K562 (cell line): ENCODE data around the gene SDCCAG8. TPM values are rescaled to one million over a fixed set of nuclear protein-coding genes. Genes with fewer than 3 reads are reported as not detected.
A peak's percentile ranks its signal among the peaks of the same experiment; 100 is the strongest.

ENCODE experiments used
- ATAC-seq: fragments of 200-7000 bp; cut with Tn5 transposase; 3 replicates; pipeline ENCODE4 v1.9.1; 2020; ENCODE audit warnings: moderate library complexity
- BruUV-seq: library from RNA; stranded (reverse); fragments of 400-500 nt; replicated peaks from 2 replicates; lab custom pipeline; 2021; lab: Mats Ljungman, UMichigan
- CTCF ChIA-PET: fragments of 300-600 bp; formaldehyde crosslinking; extraction: SDS; loops from one replicate; lab custom pipeline; 2021; ENCODE audit warnings: low intra/inter-chr PET ratio; lab: Yijun Ruan, JAX
- POLR2A ChIA-PET: fragments of 300-600, 350-650 bp; sonication (Branson Sonifier 250); formaldehyde crosslinking; extraction: SDS; loops from one replicate; lab custom pipeline; 2021; ENCODE audit warnings: antibody characterized with exemption, inconsistent platforms; lab: Yijun Ruan, JAX
- DNase-seq, 4 experiments: peaks; one replicate each; pipeline versions ENCODE4 v3.0.0 to v3.0.0-alpha.2; 2011 to 2018; ENCODE audit warnings: low spot score in 3 of 4, mixed read lengths in 3 of 4; ENCODE audit errors: extremely low read depth in 1 of 4
- FAIRE-seq: peaks from 2 replicates; lab custom pipeline; 2011; peaks lifted over from hg19 to GRCh38; lab: Jason Lieb, UNC
- H2AFZ ChIP-seq: 2 replicates; pipeline ENCODE4 v1.6.0; 2011; ENCODE audit warnings: low read depth, low read length, control low read depth, inconsistent platforms
- H3K27ac ChIP-seq: fragments of 200-600 bp; 3 replicates; pipeline ENCODE4 v1.8.0; 2011; ENCODE audit warnings: low read depth, mild to moderate bottlenecking, control low read depth, inconsistent platforms, low read length, moderate library complexity, mixed read lengths; ENCODE audit errors: extremely low read depth
- H3K27me3 ChIP-seq, 2 experiments: fragments of 300-600 bp in 1 of 2; 2 replicates in 1 of 2; 3 replicates in 1 of 2; pipeline versions ENCODE4 v1.6.0 to v1.8.0; 2011; ENCODE audit warnings: inconsistent platforms in 2 of 2, low read length in 2 of 2, mild to moderate bottlenecking in 1 of 2, mixed read lengths in 1 of 2, moderate library complexity in 1 of 2; ENCODE audit not compliant: control insufficient read depth in 2 of 2, insufficient read depth in 2 of 2
- H3K36me3 ChIP-seq: fragments of 300-600 bp; 3 replicates; pipeline ENCODE4 v1.8.0; 2011; ENCODE audit warnings: mild to moderate bottlenecking, low read length, inconsistent platforms; ENCODE audit not compliant: control insufficient read depth, insufficient read depth
- H3K4me1 ChIP-seq, 2 experiments: fragments of 200-600 bp in 1 of 2; replicated peaks in 1 of 2; 2 replicates in 1 of 2; 3 replicates in 1 of 2; pipeline versions ENCODE4 v1.5.1 to v1.8.0; 2011; ENCODE audit warnings: inconsistent platforms in 2 of 2, low read length in 2 of 2, mild to moderate bottlenecking in 1 of 2, mixed read lengths in 1 of 2, moderate library complexity in 1 of 2; ENCODE audit not compliant: control insufficient read depth in 2 of 2, insufficient read depth in 2 of 2
- H3K4me2 ChIP-seq: 2 replicates; pipeline ENCODE4 v1.6.1; 2011; ENCODE audit warnings: low read length, control low read depth, inconsistent platforms, mixed read lengths; ENCODE audit not compliant: insufficient read depth
- H3K4me3 ChIP-seq: fragments of 200-600 bp; sonication (generic), shearing (Covaris generic); 2 replicates; pipeline ENCODE4 v1.5.1; 2016; ENCODE audit warnings: control low read depth, inconsistent platforms
- H3K79me2 ChIP-seq: fragments of 200-600 bp; 3 replicates; pipeline ENCODE4 v1.8.0; 2011; ENCODE audit warnings: low read length, inconsistent platforms; ENCODE audit not compliant: control insufficient read depth, insufficient read depth
- H3K9ac ChIP-seq, 2 experiments: 2 replicates each; pipeline versions ENCODE4 v1.6.0 to v1.6.1; 2011; ENCODE audit warnings: low read depth in 2 of 2, low read length in 2 of 2, control low read depth in 1 of 2, inconsistent platforms in 1 of 2, mild to moderate bottlenecking in 1 of 2, mixed read lengths in 1 of 2; ENCODE audit not compliant: insufficient read depth in 1 of 2
- H3K9me1 ChIP-seq: one replicate; pipeline ENCODE4 v1.6.0; 2011; ENCODE audit warnings: inconsistent platforms, mild to moderate bottlenecking, low read length, moderate library complexity; ENCODE audit not compliant: control insufficient read depth, insufficient read depth
- H3K9me3 ChIP-seq: replicated peaks from 2 replicates; pipeline ENCODE4 v1.5.1; 2011; ENCODE audit warnings: low read depth, low read length, inconsistent platforms; ENCODE audit not compliant: control insufficient read depth, insufficient read depth
- H4K20me1 ChIP-seq: replicated peaks from 2 replicates; pipeline ENCODE4 v1.6.1; 2011; ENCODE audit warnings: low read length, inconsistent platforms, mixed read lengths; ENCODE audit not compliant: control insufficient read depth, insufficient read depth
- BHLHE40 ChIP-seq: IDR thresholded peaks from 2 replicates; pipeline ENCODE4 v1.6.1; 2011; ENCODE audit warnings: low read length, improper control_type of control experiment
- CREB1 ChIP-seq, 2 experiments: sonication (generic) in 1 of 2; formaldehyde crosslinking in 1 of 2; IDR thresholded peaks; 2 replicates each; pipeline versions ENCODE4 v1.6.1 to v1.8.0; 2012 to 2022; ENCODE audit warnings: inconsistent platforms in 1 of 2, mild to moderate bottlenecking in 1 of 2, missing genetic modification reagents in 1 of 2, moderate library complexity in 1 of 2
- CREM ChIP-seq: IDR thresholded peaks from 2 replicates; pipeline ENCODE4 v1.6.1; 2014; ENCODE audit warnings: antibody characterized with exemption, low read depth
- E2F4 ChIP-seq: sonication (generic); formaldehyde crosslinking; IDR thresholded peaks from 2 replicates; pipeline ENCODE4 v1.8.0; 2022; ENCODE audit warnings: mild to moderate bottlenecking, low read depth, missing genetic modification reagents
- FOXP1 ChIP-seq: sonication (generic); formaldehyde crosslinking; IDR thresholded peaks from 2 replicates; pipeline ENCODE4 v1.8.0; 2022; ENCODE audit warnings: mild to moderate bottlenecking, missing genetic modification reagents
- L3MBTL2 ChIP-seq: fragments of 450-650 bp; IDR thresholded peaks from 2 replicates; pipeline ENCODE4 v1.6.1; 2016; ENCODE audit warnings: mild to moderate bottlenecking, moderate library complexity
- LARP7 ChIP-seq: fragments of 450-650 bp; IDR thresholded peaks from 2 replicates; pipeline ENCODE4 v1.6.1; 2016
- MTA1 ChIP-seq: fragments of 450-650 bp; IDR thresholded peaks from 2 replicates; pipeline ENCODE4 v1.6.1; 2017; ENCODE audit warnings: borderline replicate concordance
- PHF20 ChIP-seq: fragments of 450-650 bp; IDR thresholded peaks from 2 replicates; pipeline ENCODE4 v1.6.1; 2018; ENCODE audit not compliant: partially characterized antibody
- PHF21A ChIP-seq: fragments of 450-650 bp; IDR thresholded peaks from 2 replicates; pipeline ENCODE4 v1.6.1; 2017; ENCODE audit warnings: low read depth, borderline replicate concordance
- PML ChIP-seq: IDR thresholded peaks from 2 replicates; pipeline ENCODE4 v1.6.1; 2012; ENCODE audit warnings: low read length, inconsistent platforms
- POLR2B ChIP-seq: fragments of 450-650 bp; IDR thresholded peaks from 2 replicates; pipeline ENCODE4 v1.6.1; 2018; ENCODE audit warnings: low read depth; ENCODE audit not compliant: partially characterized antibody
- POLR2G ChIP-seq: fragments of 200-400 bp; formaldehyde crosslinking; IDR thresholded peaks from 2 replicates; pipeline ENCODE4 v1.6.1; 2017; ENCODE audit warnings: low read depth, mild to moderate bottlenecking, antibody characterized with exemption, low read length, moderate library complexity
- SMAD4 ChIP-seq: fragments of 250-450 bp; sonication (Bioruptor Pico); conservative IDR thresholded peaks from 2 replicates; pipeline ENCODE4 v1.8.0; 2021; ENCODE audit warnings: inconsistent platforms, mild to moderate bottlenecking, moderate library complexity
- SRF ChIP-seq, 2 experiments: fragments of 250-450, 450-650 bp in 1 of 2; sonication (Bioruptor Pico) in 1 of 2; sonication (generic) in 1 of 2; formaldehyde crosslinking; IDR thresholded peaks; 2 replicates each; pipeline versions ENCODE4 v1.5.0 to v1.5.1; 2020 to 2022; ENCODE audit warnings: mild to moderate bottlenecking in 1 of 2, missing genetic modification reagents in 1 of 2
- ZNF24 ChIP-seq: fragments of 450-650 bp; IDR thresholded peaks from 2 replicates; pipeline ENCODE4 v1.6.1; 2016
- ZNF444 ChIP-seq: fragments of 250-450 bp; sonication (Bioruptor Pico); IDR thresholded peaks from 2 replicates; pipeline ENCODE4 v1.4.0; 2020; ENCODE audit warnings: mild to moderate bottlenecking, moderate library complexity
- ZNF586 ChIP-seq: fragments of 450-650 bp; formaldehyde crosslinking; conservative IDR thresholded peaks from 2 replicates; pipeline ENCODE4 v1.4.0; 2020; ENCODE audit warnings: mild to moderate bottlenecking, moderate library complexity
- ZNF766 ChIP-seq: fragments of 200-800 bp; sonication (Bioruptor generic); conservative IDR thresholded peaks from 2 replicates; pipeline ENCODE4 v1.6.1; 2016; ENCODE audit warnings: missing genetic modification characterization, missing compliant biosample characterization
- WGBS: fragments of 100-300 bp; shearing (Covaris generic); methylation state at CpG from one replicate; pipeline ENCODE4 v1.1.6; 2016; ENCODE audit warnings: low coverage, mixed read lengths; ENCODE audit not compliant: insufficient coverage; ENCODE audit errors: missing lambda C conversion rate; 5-methylcytosine and 5-hydroxymethylcytosine counted together
- in situ Hi-C: fragments of 300-500 bp; cut with MboI; formaldehyde crosslinking; loops from 4 replicates; pipeline ENCODE4 v1.15.0; 2018; ENCODE audit warnings: inconsistent platforms, mixed read lengths
- intact Hi-C: fragments of 100-400 bp; cut with micrococcal nuclease; formaldehyde crosslinking; loops from 2 replicates; pipeline ENCODE4 v1.14.2; 2022
- polyA plus RNA-seq, 8 experiments: library from polyadenylated mRNA; depleted of rRNA in 4 of 8; stranded (reverse) in 5 of 8; unstranded in 3 of 8; fragments of >200 nt; fragmentation: Nextera tagmentation in 2 of 8; fragmentation: Illumina TruSeq in 1 of 8; extraction: Ambion mirVana in 2 of 8; extraction: Trizol in 1 of 8; gene quantifications; 2 replicates each; pipeline versions ENCODE4 v1.2.1 to v1.2.3, GENCODE V29; 2011 to 2014; ENCODE audit warnings: inconsistent platforms in 1 of 8, missing spikeins in 1 of 8
- total RNA-seq, 7 experiments: library from RNA; depleted of rRNA in 6 of 7; stranded (reverse); fragments of >200 nt in 6 of 7; fragmentation: Illumina TruSeq in 2 of 7; extraction: Trizol in 2 of 7; gene quantifications; 2 replicates each; pipeline versions ENCODE4 v1.2.1 to v1.2.3, GENCODE V29; 2011 to 2021; ENCODE audit warnings: low replicate concordance in 1 of 7
- TF ChIP-seq, protein P1 (sequence below): fragments of 450-650 bp; formaldehyde crosslinking; conservative IDR thresholded peaks from 2 replicates; pipeline ENCODE4 v1.4.0; 2022; ENCODE audit warnings: mild to moderate bottlenecking, missing genetic modification characterization

The SDCCAG8 gene
- total and polyA plus RNA-seq, 9 of the 15 experiments (the other 6 are each of a cell fraction or from before 2014, with no cell fraction given), result 17.9 to 36.7 (median 25.4) TPM

GRCh38 chr1:243254927-243255790 is 682 bp upstream of the SDCCAG8 start, which contains the start of gene CEP170:
CEP170 (minus strand) TSS chr1:243255281; CDS start chr1:243225280, 30,001 bp downstream.
- peak within 1 kb of the TSS; percentile 97 for H3K27ac ChIP-seq
- H3K9me3 ChIP-seq, result no peaks in the 10 kb centered on the region
- WGBS, result under 1% methylated on average over 62 of the region's 74 CpGs
- H3K9me1 ChIP-seq, result no peaks in the 10 kb centered on the region
- peak within 1 kb of the TSS; percentile 91 to 96 for H3K9ac ChIP-seq
- peak within 1 kb of the TSS; percentile 93 for H2AFZ ChIP-seq
- H3K4me3 ChIP-seq, result peak within 1 kb of the TSS; percentile 82
- no peak for FAIRE-seq
- BruUV-seq, result no TSS peak
- no peaks in the 10 kb centered on the region for H4K20me1 ChIP-seq
- H3K4me1 ChIP-seq, result peaks cover 9 to 16% of the 10 kb centered on the region in 2 experiments
- CTCF ChIA-PET, result no interaction called here
- POLR2A ChIA-PET, result interaction anchor here (0.6 to 4.1 kb wide), 14 partner anchors 9 to 1281 kb away, joined by 3 to 19 read pairs (median 5); no protein-coding TSS in a partner anchor
- H3K36me3 ChIP-seq, result peaks cover 4% of the 10 kb centered on the region; the same call in 1 of the 3 replicates
- H3K4me2 ChIP-seq, result peak within 1 kb of the TSS; percentile 90
- in situ Hi-C loops, result no loop called here
- peaks cover 80% of the 10 kb centered on the region for H3K79me2 ChIP-seq
- intact Hi-C loops, result loop anchor here (2.0 to 5.0 kb wide), 3 partner anchors 42 to 1607 kb away; partner anchors contain the start of gene HNRNPU
- DNase-seq, result peak; percentile 93 to 98 (median 95)
- ATAC-seq, result peak; percentile 78
- H3K27me3 ChIP-seq, result no peaks in the 10 kb centered on the region
- TF ChIP-seq CREM (peak; percentile 97), PHF20 (peak; percentile 57), L3MBTL2 (peak; percentile 58), FOXP1 (peak; percentile 89), ZNF586 (0 out of 2 replicates have a peak, but pooled peaks have one; percentile 35), POLR2G (peak; percentile 91), ZNF24 (peak; percentile 47; the same call in 1 of the 2 replicates), ZNF444 (no peak), PHF21A (0 out of 2 replicates have a peak, but pooled peaks have one; percentile 10), E2F4 (no peak), POLR2B (peak; percentile 79), CREB1 (IDR thresholded peaks at IDR 0.05) (peak; percentile 97), CREB1 (CRISPR knock-in tag; IDR thresholded peaks at IDR 0.05) (peak; percentile 96), LARP7 (no peak), ZNF766 (CRISPR knock-in tag) (peak; percentile 76; the same call in 1 of the 2 replicates), MTA1 (peak; percentile 92), PML (peak; percentile 58), SRF (CRISPR knock-in tag; IDR thresholded peaks at IDR 0.05) (peak in 1 of 2 experiments; percentile 57; a peak in 2 of 4 replicates), BHLHE40 (peak; percentile 91), SMAD4 (peak; percentile 68)
- TF ChIP-seq, protein P1, sequence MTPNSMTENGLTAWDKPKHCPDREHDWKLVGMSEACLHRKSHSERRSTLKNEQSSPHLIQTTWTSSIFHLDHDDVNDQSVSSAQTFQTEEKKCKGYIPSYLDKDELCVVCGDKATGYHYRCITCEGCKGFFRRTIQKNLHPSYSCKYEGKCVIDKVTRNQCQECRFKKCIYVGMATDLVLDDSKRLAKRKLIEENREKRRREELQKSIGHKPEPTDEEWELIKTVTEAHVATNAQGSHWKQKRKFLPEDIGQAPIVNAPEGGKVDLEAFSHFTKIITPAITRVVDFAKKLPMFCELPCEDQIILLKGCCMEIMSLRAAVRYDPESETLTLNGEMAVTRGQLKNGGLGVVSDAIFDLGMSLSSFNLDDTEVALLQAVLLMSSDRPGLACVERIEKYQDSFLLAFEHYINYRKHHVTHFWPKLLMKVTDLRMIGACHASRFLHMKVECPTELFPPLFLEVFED, result 0 out of 2 replicates have a peak, but pooled peaks have one; percentile 28
